ENCODE results near the gene CYP2A7.
"Not testable (repeated sequence)": the region's sequence is repeated elsewhere in the genome, so short reads cannot be mapped to it uniquely, and the experiment has no call there.

CYP2A7 gene

DNA sequence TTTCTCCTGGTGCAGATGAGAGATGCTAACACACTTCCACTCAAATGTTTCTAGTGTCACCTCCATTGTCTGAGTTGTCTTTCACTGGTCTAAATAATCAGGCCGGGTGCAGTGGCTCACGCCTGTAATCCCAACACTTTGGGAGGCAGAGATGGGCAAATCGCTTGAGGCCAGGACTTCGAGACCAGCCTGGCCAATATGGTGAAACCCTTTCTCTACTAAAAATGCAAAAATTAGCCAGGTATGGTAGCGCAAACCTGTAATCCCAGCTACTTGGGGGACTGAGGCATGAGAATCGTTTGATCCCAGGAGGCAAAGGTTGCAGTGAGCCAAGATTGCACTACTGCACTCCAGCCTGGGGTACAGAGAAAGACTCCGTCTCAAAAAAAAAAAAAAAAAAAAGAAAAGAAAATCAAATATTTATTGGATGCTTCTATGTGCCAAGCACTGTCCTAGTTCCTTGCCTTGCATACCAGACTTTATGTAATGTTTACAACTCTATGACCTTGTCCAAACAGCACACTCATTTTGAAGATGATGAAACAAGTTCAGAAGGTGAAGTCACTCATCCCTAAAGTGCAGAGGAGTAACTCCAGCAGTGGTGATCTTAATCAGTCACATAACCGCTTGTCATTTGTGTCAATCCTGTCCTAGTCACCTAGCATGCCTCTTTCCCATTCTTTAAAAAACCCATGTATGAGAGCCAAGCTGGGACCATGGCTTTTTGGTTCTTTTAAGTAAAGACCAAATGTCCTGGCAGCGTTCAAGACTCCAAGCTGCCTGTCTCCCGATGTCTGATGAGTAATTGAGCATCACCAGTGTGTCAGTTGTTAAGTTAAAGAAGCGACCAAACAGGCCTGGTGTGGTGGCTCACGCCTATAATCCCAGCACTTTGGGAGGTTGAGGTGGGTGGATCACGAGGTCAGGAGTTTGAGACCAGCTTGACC is 15.1 kb upstream of the CYP2A7 start:
- DNase-seq, result not testable (repeated sequence)

DNA sequence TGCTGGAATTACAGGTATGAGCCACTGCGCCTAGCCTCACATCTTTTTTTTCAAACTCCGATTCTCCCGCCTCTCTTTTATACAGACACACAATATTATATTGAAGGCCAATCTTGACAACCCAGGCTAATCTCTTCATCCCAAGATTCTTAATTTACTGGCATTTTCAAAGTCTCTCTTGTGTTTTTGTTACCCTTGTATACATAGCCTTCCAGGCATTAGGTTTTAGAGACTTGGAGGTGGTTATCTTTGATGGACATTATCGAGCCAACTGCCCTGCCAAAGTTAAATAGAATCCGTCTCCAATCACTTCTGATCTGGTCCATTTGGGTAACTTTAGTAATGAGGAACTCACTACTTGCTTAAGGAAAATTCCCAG is 14.4 kb upstream of the CYP2A7 start:
- DNase-seq, result no peak

GRCh38 chr19:40893112-40893511 is 11.1 kb upstream of the CYP2A7 start:
- DNase-seq, result no peak

DNA sequence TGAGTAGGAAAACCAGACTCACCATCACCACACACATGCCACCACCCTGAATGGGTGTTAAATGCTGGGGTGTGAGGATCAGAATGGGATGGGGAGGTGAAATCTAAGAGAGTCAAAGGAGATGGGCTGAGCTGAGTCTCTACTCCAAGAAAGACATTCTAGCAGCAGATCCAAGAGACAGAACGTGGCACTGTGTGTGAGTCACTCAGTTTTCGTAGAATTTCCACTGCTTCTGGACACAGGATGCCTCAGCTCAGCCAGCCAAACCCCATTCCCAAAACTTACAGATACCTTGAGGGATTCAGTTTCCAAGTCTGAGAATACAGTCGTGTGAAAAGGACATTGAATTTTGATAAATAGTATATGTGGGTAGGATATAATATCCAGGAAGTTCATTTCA is 7.3 kb upstream of the CYP2A7 start:
- DNase-seq, result no peak

DNA sequence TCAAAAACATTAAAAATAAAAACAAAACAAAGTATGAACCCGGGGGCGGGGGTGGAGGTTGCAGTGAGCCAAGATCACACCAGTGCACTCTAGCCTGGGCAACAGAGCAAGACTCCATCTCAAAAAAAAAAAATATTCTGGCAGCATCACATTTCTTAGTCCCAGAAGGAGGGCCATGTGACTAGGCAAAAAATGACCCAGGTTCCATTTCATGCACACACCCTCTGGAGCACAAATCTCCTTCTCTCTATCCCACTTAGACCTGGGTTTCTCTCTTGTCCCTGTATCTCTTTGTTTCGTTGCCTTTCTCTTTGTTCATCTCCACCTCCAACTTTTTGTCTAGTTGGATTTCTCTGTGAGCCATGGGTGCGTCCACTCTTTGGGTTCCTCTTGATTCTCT is 6.2 kb upstream of the CYP2A7 start:
- DNase-seq, result no peak

GRCh38 chr19:40884187-40884931 is 2.3 kb upstream of the CYP2A7 start:
- not testable (repeated sequence) for DNase-seq

DNA sequence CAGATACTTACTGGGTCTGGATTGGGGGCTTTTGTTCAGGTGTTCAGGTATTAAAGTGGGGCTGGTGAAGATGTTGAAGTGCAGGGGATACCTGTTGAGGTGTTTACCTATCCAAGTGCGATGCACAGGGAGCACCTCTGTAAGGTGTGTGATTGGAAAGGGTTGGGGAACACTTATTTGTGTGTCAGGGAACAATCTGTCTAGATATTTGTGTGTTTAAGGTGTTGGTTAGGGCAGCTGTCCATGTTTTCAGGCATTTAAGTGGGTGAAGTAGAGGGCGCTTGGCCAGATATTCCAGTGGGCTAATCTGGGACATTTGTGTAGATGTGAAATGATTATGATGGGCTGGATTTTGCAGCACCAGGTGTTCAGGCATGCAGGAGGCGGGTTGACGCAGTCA is 2.7 kb downstream of the CYP2A7 start:
- DNase-seq, result not testable (repeated sequence)

- DNase-seq, result peak; percentile 87
Observed at GRCh38 chr19:40875526-40875951, 6.5 kb downstream of the CYP2A7 start.

- not testable (repeated sequence) for DNase-seq
Observed at GRCh38 chr19:40874874-40875273, 7.2 kb downstream of the CYP2A7 start.

- DNase-seq, result not testable (repeated sequence)
Observed at GRCh38 chr19:40873873-40874272, 8.2 kb downstream of the CYP2A7 start.

- DNase-seq, result no peak
Observed at GRCh38 chr19:40872209-40872608, 9.8 kb downstream of the CYP2A7 start.

GRCh38 chr19:40867701-40868100 is 14.3 kb downstream of the CYP2A7 start:
- no peak for DNase-seq

- not testable (repeated sequence) for DNase-seq
Observed at GRCh38 chr19:40864739-40865496, 17.1 kb downstream of the CYP2A7 start.

GRCh38 chr19:40862785-40863184 is 19.2 kb downstream of the CYP2A7 start:
- no peak for DNase-seq

GRCh38 chr19:40862333-40862732 is 19.7 kb downstream of the CYP2A7 start:
- no peak for DNase-seq

GRCh38 chr19:40858109-40858508 is 23.9 kb downstream of the CYP2A7 start:
- DNase-seq, result no peak

GRCh38 chr19:40852467-40853152 is 29.4 kb downstream of the CYP2A7 start:
- not testable (repeated sequence) for DNase-seq

DNA sequence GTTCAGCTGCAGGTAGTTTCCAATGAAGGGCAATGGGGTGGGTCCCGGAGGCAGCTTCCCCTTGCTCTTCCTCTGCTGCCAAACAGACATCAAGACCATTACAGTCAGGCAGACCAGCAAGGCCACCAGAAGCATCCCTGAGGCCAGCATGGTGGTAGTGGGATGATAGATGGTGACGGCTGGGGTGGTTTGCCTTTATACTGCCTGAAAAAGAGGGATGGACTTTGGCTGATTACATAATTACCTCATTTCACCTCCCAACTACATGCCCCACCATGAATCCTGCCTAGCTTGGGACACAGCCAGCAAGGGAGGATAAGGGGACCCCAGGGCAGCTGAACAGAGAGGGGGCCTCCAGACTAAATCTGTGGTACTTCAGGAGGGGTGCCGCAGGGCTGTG is 31.8 kb downstream of the CYP2A7 start, which contains the start of gene CYP2A6:
TSS of gene CYP2A6 (minus strand) at position 171 of the 400 bp plus-strand sequence. CDS start at position 150, 21 bp downstream.
- DNase-seq, result not testable (repeated sequence)

GRCh38 chr19:40846722-40847121 is 35.3 kb downstream of the CYP2A7 start:
- not testable (repeated sequence) for DNase-seq

DNA sequence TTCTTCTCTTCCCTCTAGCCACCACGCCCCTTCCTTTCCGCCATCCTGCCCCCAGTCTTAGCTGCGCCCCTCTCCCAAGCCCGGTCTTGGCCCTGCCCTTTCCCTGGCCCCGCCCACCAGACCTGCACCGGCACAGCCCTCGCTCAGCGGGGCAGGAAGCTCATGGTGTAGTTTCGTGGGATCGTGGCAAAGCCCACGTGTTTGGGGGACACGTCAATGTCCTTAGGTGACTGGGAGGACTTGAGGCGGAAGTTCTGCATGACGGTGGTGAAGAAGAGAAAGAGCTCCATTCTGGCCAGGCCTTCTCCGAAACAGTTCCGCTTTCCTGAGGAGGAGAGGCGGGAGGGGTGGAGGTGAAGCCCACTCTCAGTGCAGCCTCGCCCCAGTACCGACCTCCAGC is 38.4 kb downstream of the CYP2A7 start:
- DNase-seq, result peak; percentile 86

DNA sequence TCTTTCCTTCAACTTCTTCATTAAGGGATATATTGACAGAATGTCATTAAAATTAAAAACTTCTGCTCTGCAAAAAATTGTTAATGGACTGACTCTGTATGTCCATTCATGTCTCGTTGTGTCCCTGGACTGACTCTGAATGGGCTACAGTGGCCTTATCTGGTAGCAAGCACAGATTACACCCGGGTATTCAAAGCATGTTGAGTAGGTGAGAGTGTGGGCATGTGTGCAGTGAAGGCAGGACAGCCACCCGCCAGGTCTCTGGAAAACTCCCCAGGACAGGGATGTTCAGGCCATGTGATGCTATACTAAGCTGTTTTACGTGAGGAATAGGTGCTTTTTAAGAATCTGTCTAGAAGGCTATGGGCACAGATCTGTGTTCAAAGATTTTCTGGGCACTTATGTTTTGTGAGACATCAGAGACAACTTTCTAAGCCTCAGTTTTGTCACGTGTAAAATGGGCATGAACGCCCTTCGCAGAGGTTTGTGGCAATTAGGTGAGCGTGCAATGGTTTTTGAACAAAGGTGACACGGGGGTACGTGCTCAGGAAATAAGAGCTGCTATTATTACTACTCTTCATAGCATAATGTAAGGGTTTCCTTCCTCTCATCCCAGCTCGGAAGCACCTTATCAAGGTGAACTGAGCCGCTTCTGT is 38.9 kb downstream of the CYP2A7 start:
- DNase-seq, result not testable (repeated sequence)

GRCh38 chr19:40842012-40842411 is 40.0 kb downstream of the CYP2A7 start:
- DNase-seq, result not testable (repeated sequence)
